Smooth muscle cell (in vitro differentiated cells): ENCODE measurements around the gene PLB1. TPM values are rescaled to one million over a fixed set of nuclear protein-coding genes. Genes with fewer than 3 reads are reported as not detected.

Experiments
- DNase-seq: peaks from one replicate; lab custom pipeline; 2025; ENCODE audit not compliant: unreplicated experiment; lab: John Stamatoyannopoulos, UW
- H2AFZ ChIP-seq: fragments of 200-600 bp; sonication (generic); 2 replicates; pipeline ENCODE4 v1.6.0; 2016; ENCODE audit warnings: antibody characterized with exemption, low read depth, mild to moderate bottlenecking
- H3F3A ChIP-seq: fragments of 200-600 bp; sonication (generic); 2 replicates; pipeline ENCODE4 v1.6.0; 2017; ENCODE audit warnings: antibody characterized with exemption, low read depth
- H3K27ac ChIP-seq: fragments of 200-600 bp; sonication (generic); 2 replicates; pipeline ENCODE4 v1.5.1; 2016; ENCODE audit warnings: low read depth, mild to moderate bottlenecking
- H3K27me3 ChIP-seq: fragments of 200-600 bp; sonication (generic); 2 replicates; pipeline ENCODE4 v1.6.1; 2016; ENCODE audit warnings: low read depth, mild to moderate bottlenecking
- H3K36me3 ChIP-seq: fragments of 200-600 bp; sonication (generic); 2 replicates; pipeline ENCODE4 v1.5.1; 2016; ENCODE audit warnings: low read depth
- H3K4me1 ChIP-seq: fragments of 200-600 bp; sonication (generic); 2 replicates; pipeline ENCODE4 v1.5.1; 2016; ENCODE audit warnings: low read depth
- H3K4me2 ChIP-seq: fragments of 200-600 bp; sonication (generic); 2 replicates; pipeline ENCODE4 v1.6.0; 2016; ENCODE audit warnings: mild to moderate bottlenecking
- H3K4me3 ChIP-seq: fragments of 200-600 bp; sonication (generic); 2 replicates; pipeline ENCODE4 v1.5.1; 2016; ENCODE audit warnings: mild to moderate bottlenecking
- H3K79me2 ChIP-seq: fragments of 200-600 bp; sonication (generic); 2 replicates; pipeline ENCODE4 v1.6.0; 2016; ENCODE audit warnings: low read depth, mild to moderate bottlenecking
- H3K9ac ChIP-seq: fragments of 200-600 bp; sonication (generic); 2 replicates; pipeline ENCODE4 v1.6.0; 2016; ENCODE audit warnings: low read depth
- H3K9me3 ChIP-seq: fragments of 200-600 bp; sonication (generic); replicated peaks from 2 replicates; pipeline ENCODE4 v1.5.1; 2016; ENCODE audit warnings: low read depth
- H4K20me1 ChIP-seq: fragments of 200-600 bp; sonication (generic); 2 replicates; pipeline ENCODE4 v1.6.0; 2016; ENCODE audit warnings: low read depth
- CTCF ChIP-seq: fragments of 200-600 bp; sonication (generic); IDR thresholded peaks from 2 replicates; pipeline ENCODE4 v1.5.1; 2017; ENCODE audit warnings: borderline replicate concordance, mild to moderate bottlenecking, antibody characterized with exemption; ENCODE audit not compliant: insufficient read depth, poor library complexity, severe bottlenecking
- WGBS: methylation state at CpG from one replicate; pipeline ENCODE4 v1.1.7; 2016; ENCODE audit warnings: low lambda C conversion rate; 5-methylcytosine and 5-hydroxymethylcytosine counted together
- polyA plus RNA-seq: library from polyadenylated mRNA; unstranded; fragments of >200 nt; fragmentation: Nextera tagmentation; extraction: Ambion mirVana; gene quantifications from 2 replicates; pipeline ENCODE4 v1.2.1, GENCODE V29; 2016
- total RNA-seq: library from RNA; depleted of rRNA; stranded (reverse); fragments of >200 nt; gene quantifications from 2 replicates; pipeline ENCODE4 v1.2.3, GENCODE V29; 2014

PLB1 gene
- total and polyA plus RNA-seq, 2 experiments from 2014 or later, result 0.75 to 8.7 TPM

GRCh38 chr2:28449488-28450395 lies 46.1 kb upstream of the PLB1 start:
- no peaks in the 10 kb centered on the region for H4K20me1 ChIP-seq
- H3K4me2 ChIP-seq, result peak overlapping the region; percentile 28
- H3K27ac ChIP-seq, result peak overlapping the region; percentile 87
- no peak overlapping the region for H3K9ac ChIP-seq
- DNase-seq, result no peak
- TF ChIP-seq CTCF, result no peak
- H3K36me3 ChIP-seq, result no peaks in the 10 kb centered on the region
- no peaks in the 10 kb centered on the region for H3K27me3 ChIP-seq
- H3K9me3 ChIP-seq, result no peaks in the 10 kb centered on the region
- WGBS, result 35% methylated on average over 17 of the region's 17 CpGs
- H3F3A ChIP-seq, result no peaks in the 10 kb centered on the region
- no peak overlapping the region for H2AFZ ChIP-seq
- peaks cover 7% of the 10 kb centered on the region for H3K4me1 ChIP-seq
- H3K79me2 ChIP-seq, result no peaks in the 10 kb centered on the region
- H3K4me3 ChIP-seq, result no peak overlapping the region

GRCh38 chr2:28450901-28451565 lies 44.8 kb upstream of the PLB1 start:
- TF ChIP-seq CTCF, result no peak
- no peaks in the 10 kb centered on the region for H4K20me1 ChIP-seq
- peaks cover 7% of the 10 kb centered on the region for H3K4me1 ChIP-seq
- no peak overlapping the region for H3K27ac ChIP-seq
- H3K36me3 ChIP-seq, result no peaks in the 10 kb centered on the region
- no peaks in the 10 kb centered on the region for H3K9me3 ChIP-seq
- 95% methylated on average over 15 of the region's 15 CpGs for WGBS
- H2AFZ ChIP-seq, result no peak overlapping the region
- H3K9ac ChIP-seq, result no peak overlapping the region
- H3K27me3 ChIP-seq, result no peaks in the 10 kb centered on the region
- DNase-seq, result no peak
- H3K4me3 ChIP-seq, result no peak overlapping the region
- no peak overlapping the region for H3K4me2 ChIP-seq
- no peaks in the 10 kb centered on the region for H3F3A ChIP-seq
- no peaks in the 10 kb centered on the region for H3K79me2 ChIP-seq

DNA sequence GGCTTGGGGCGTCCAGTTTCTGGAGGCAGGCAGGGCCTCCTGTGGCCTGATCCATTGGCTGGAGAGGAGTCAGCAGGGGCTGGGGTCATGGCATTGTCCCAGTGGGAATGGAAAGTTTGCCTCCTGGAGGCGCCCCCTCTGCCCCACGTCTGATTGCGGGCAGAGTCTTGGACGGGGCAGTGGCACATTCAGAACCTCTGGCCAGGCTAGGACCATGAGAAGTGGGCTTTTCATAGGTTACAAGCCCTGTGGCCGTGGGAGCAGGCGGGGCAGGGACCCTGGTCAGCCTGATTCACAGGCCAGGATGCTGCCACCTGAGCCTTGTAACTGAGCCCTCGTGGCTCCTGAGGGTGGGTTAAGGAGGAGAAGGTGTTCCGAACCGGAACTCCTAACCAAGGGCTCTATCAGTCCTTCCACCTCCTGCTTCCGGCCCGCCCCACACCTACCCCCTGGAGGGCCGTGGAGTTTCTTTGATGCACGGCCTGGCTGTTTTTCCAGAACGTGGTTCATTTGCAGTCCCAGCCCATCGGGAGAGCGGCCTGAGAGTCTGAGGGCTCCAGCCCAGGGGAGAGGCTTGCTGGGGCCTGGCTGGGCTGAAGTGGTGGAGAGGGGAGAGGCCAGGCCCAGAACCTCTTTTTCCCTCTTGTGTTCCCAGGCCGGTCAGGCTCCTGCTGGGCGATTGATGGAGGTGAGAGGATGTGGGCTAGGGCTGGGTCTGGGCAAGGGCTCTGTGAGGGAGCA lies 43.9 kb upstream of the PLB1 start:
- H3F3A ChIP-seq, result no peaks in the 10 kb centered on the region
- peaks cover 7% of the 10 kb centered on the region for H3K4me1 ChIP-seq
- no peaks in the 10 kb centered on the region for H3K79me2 ChIP-seq
- no peaks in the 10 kb centered on the region for H3K36me3 ChIP-seq
- H3K9me3 ChIP-seq, result no peaks in the 10 kb centered on the region
- H3K4me2 ChIP-seq, result no peak overlapping the region
- H3K27ac ChIP-seq, result no peak overlapping the region
- H3K4me3 ChIP-seq, result no peak overlapping the region
- no peaks in the 10 kb centered on the region for H4K20me1 ChIP-seq
- H3K9ac ChIP-seq, result no peak overlapping the region
- no peak overlapping the region for H2AFZ ChIP-seq
- WGBS, result 84% methylated on average over 19 of the region's 19 CpGs
- H3K27me3 ChIP-seq, result no peaks in the 10 kb centered on the region
- DNase-seq, result no peak
- TF ChIP-seq CTCF, result no peak
